SJCRH30 (cell line): Measurements from ENCODE around the gene EIF1AD. TPM values are rescaled to one million over a fixed set of nuclear protein-coding genes. Genes with fewer than 3 reads are reported as not detected.
A peak's percentile ranks its signal among the peaks of the same experiment; 100 is the strongest.

Source experiments
- DNase-seq, 2 experiments: peaks; one replicate each; pipeline ENCODE4 v3.0.0-alpha.2; 2015 to 2020
- H3K27ac ChIP-seq: fragments of 250-450 bp; sonication (Bioruptor Pico); 2 replicates; pipeline ENCODE4 v1.5.1; 2020; ENCODE audit warnings: mild to moderate bottlenecking, moderate library complexity
- H3K27me3 ChIP-seq: fragments of 250-450 bp; sonication (Bioruptor Pico); 2 replicates; pipeline ENCODE4 v1.5.1; 2020; ENCODE audit warnings: mild to moderate bottlenecking, moderate library complexity
- H3K36me3 ChIP-seq: fragments of 250-450 bp; sonication (Bioruptor Pico); 2 replicates; pipeline ENCODE4 v1.5.1; 2020; ENCODE audit warnings: mild to moderate bottlenecking, moderate library complexity
- H3K4me1 ChIP-seq: fragments of 250-450 bp; sonication (Bioruptor Pico); 2 replicates; pipeline ENCODE4 v1.5.1; 2020; ENCODE audit warnings: mild to moderate bottlenecking, moderate library complexity
- H3K4me3 ChIP-seq: fragments of 250-450 bp; sonication (Bioruptor Pico); 2 replicates; pipeline ENCODE4 v1.5.1; 2020; ENCODE audit warnings: mild to moderate bottlenecking, moderate library complexity
- H3K9me3 ChIP-seq: fragments of 250-450 bp; sonication (Bioruptor Pico); replicated peaks from 2 replicates; pipeline ENCODE4 v1.5.1; 2020; ENCODE audit warnings: mild to moderate bottlenecking, moderate library complexity
- total RNA-seq: library from RNA; depleted of rRNA; stranded (reverse); fragments of >200 nt; shearing (Covaris generic); gene quantifications from 2 replicates; pipeline ENCODE4 v1.2.3, GENCODE V29; 2014

Gene EIF1AD
- total RNA-seq, 1 experiment from 2014 or later: 55.1 TPM

DNA sequence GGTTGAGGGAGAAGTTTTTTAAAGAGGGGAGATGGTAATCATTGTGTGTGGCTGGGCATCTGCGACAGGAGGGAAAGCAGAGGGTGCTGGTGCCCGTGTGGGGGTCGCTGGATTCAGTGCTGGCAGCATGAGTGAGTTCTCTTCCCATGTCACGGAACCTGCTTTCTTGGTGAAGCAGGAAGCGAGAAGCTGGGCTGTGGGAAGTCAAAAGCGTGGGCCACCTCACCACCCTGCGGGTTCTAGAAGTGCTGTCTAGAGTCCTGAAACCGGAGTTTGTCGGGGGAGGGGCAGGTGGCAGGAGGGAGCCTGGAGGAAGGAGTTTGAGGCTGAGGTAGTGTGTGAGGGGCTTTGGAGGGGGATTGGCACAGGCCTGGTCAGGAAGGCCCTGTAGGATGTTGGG, 26.2 kb downstream of the EIF1AD start:
- Histone ChIP-seq H3K4me1 (no peaks in the 10 kb centered on the region), H3K4me3 (no peak overlapping the region), H3K27me3 (no peaks in the 10 kb centered on the region), H3K27ac (no peak overlapping the region), H3K9me3 (no peaks in the 10 kb centered on the region), H3K36me3 (peaks cover 16% of the 10 kb centered on the region)
- DNase-seq: no peak

DNA sequence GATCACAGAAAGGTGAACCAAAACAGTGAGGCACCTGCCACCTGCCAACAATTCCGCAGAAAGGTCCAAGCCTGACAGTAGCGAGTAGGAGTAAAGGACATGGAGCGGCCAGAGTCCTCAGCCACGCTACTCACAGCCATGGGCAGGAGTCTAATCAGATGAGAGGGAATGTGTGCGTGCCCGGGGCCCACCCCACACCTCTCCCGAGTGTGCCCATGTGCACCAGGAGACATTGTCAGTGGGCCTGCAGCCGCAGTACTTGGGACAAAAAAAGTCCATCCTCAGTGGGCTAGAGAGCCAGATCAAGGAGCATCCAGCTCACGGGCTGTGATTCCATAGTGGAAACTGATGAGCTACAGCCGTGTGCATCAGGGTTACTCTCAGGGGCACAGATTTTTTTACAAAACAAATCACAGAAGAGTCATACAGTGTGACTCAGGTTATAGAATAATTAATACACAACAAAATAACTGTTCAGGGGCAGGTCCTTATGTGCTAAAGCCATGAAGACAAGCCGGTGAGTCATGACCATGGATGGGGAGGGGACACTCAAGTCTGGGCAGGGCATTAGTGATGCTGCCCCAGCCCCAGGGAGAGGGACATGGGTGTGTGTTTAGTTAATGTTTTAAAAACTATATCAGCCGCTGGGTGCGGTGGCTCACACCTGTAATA, 28.4 kb downstream of the EIF1AD start:
- Histone ChIP-seq H3K9me3 (no peaks in the 10 kb centered on the region), H3K36me3 (peaks cover 15% of the 10 kb centered on the region), H3K4me1 (no peaks in the 10 kb centered on the region), H3K4me3 (no peak overlapping the region), H3K27ac (no peak overlapping the region), H3K27me3 (no peaks in the 10 kb centered on the region)
- no peak for DNase-seq

DNA sequence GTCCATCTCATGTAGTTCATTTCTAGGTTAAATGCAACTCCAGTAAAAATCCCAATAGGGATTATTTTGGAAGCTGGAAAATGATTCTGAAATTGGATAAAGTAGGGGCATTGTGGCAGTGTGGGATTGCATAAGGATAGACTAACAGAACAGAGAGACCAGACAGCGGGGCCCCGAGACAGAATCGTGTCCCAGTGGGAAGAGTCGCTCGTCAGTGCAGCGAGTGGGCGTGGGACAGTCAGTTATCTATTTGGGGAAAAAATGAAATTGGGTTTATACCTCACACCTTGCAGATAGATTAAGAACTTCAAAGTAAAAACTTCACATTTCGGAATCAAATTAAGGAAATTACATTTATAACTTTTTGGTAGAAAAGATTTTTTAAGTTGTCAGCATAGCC, 29.8 kb downstream of the EIF1AD start:
- Histone ChIP-seq H3K4me3 (no peak overlapping the region), H3K27me3 (no peaks in the 10 kb centered on the region), H3K4me1 (no peaks in the 10 kb centered on the region), H3K9me3 (no peaks in the 10 kb centered on the region), H3K36me3 (peaks cover 26% of the 10 kb centered on the region), H3K27ac (no peak overlapping the region)
- no peak for DNase-seq

DNA sequence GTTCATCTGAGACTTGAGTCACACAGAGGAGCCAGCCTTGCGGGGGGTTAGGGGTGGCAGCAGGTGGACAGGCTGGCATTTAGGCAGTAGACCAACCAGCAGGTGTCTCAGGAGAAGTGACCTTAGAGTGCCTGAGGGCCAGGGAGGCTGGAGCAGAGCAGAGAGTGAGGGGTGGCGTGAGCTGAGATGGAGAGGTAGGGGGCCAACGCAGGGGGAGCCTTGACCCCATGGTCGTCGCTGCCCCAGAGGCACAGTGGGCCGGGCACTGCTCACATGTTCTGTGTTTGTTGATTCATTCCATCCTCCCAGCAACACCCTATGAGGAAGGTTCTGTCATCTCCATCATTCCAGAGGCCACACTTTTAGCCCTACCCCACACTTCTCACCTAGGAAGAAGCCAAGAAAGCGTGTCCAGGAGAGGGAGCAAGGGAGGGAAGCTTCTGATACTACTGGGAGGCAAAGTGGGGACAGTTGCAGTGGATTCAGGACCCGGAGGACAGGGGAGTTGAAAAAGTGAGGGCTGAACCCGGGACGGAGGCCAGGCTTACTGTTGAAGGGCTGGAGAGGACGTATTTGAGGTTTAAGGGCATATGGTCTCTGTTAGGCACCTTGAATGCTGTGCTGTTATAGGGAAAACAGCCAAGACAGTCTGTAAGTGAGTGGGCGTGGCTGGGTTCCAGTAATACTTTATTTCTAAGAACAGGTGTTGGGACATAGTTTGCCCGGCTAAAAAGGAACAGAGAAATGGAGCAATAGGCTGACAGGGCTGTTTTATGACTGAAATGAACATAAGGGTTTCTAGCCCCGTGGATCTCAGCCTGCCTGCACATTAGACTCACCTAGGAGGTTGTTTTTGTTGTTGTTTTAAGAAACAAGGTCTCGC, 33.1 kb downstream of the EIF1AD start:
- H3K27me3 ChIP-seq: no peaks in the 10 kb centered on the region
- H3K9me3 ChIP-seq: no peaks in the 10 kb centered on the region
- DNase-seq: no peak
- no peaks in the 10 kb centered on the region for H3K4me1 ChIP-seq
- no peak overlapping the region for H3K27ac ChIP-seq
- no peak overlapping the region for H3K4me3 ChIP-seq
- peaks cover 54% of the 10 kb centered on the region for H3K36me3 ChIP-seq

DNA sequence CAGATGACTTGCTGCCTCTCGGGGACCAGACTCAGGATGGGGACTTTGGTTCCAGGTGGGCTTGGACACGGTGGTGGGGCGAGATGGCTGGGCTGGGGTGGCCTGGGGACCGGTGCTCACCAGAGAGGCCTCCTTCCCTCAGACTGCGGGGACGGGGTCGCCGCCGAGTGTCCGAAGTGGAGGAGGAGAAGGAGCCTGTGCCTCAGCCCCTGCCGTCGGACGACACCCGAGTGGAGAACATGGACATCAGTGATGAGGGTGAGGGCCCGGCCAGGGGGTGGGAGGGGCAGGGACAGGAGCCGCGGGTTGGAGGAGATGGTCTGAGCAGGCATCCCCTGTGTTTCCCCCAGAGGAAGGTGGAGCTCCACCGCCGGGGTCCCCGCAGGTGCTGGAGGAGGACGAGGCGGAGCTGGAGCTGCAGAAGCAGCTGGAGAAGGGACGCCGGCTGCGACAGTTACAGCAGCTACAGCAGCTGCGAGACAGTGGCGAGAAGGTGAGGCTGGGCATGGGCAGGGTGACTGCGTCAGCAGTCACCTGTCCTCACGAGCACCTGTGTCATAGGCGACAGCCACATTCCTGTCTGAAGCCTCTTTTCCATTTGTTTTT, 34.5 kb downstream of the EIF1AD start:
- Histone ChIP-seq H3K27ac (no peak overlapping the region), H3K36me3 (peaks cover 51% of the 10 kb centered on the region), H3K4me1 (peaks cover 4% of the 10 kb centered on the region), H3K27me3 (no peaks in the 10 kb centered on the region), H3K9me3 (no peaks in the 10 kb centered on the region), H3K4me3 (no peak overlapping the region)
- no peak for DNase-seq

DNA sequence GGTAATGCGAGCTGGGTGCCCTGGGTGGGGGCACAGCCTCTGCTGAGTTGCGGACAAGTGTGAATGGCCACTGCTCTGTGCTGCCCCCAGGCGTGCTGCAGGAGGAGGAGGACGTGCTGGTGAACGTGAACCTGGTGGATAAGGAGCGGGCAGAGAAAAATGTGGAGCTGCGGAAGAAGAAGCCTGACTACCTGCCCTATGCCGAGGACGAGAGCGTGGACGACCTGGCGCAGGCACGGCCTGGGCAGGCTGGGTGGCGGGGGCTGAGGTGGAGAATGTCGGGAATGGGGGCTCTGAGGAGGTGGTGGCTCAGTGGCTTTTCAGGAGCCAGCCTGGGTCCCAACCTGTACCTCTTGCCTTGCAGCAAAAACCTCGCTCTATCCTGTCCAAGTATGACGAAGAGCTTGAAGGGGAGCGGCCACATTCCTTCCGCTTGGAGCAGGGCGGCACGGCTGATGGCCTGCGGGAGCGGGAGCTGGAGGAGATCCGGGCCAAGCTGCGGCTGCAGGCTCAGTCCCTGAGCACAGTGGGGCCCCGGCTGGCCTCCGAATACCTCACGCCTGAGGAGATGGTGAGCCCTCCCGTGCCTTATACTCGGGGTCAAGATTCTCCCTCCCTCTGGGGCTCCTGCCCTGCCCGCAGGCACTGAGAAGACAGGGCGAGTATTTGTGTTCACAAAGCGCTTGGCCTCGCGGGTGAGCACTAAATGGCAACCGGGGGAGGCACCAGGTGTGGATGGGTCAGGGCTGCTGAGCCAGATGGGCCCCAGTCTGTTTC, 35.8 kb downstream of the EIF1AD start:
- Histone ChIP-seq H3K27me3 (no peaks in the 10 kb centered on the region), H3K36me3 (peaks cover 51% of the 10 kb centered on the region), H3K27ac (no peak overlapping the region), H3K9me3 (no peaks in the 10 kb centered on the region), H3K4me1 (peaks cover 6% of the 10 kb centered on the region), H3K4me3 (no peak overlapping the region)
- no peak for DNase-seq

DNA sequence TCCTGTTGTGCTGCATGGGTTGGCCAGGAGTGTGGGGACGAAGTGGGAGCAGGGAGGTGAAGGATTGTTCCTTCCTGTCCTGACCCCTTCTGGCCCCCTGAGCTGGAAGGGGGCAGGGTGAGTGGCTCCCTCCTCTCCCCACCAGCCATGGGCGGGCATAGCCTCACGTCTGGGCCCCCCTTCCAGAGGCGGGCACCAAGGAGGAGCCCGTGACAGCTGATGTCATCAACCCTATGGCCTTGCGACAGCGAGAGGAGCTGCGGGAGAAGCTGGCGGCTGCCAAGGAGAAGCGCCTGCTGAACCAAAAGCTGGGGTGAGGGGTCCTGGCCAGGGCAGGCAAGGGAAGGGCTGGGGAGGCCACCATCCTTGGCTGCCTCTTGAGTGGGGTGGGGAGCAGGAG, 37.1 kb downstream of the EIF1AD start:
- H3K9me3 ChIP-seq: no peaks in the 10 kb centered on the region
- no peak overlapping the region for H3K27ac ChIP-seq
- no peak for DNase-seq
- peaks cover 6% of the 10 kb centered on the region for H3K4me1 ChIP-seq
- peaks cover 51% of the 10 kb centered on the region for H3K36me3 ChIP-seq
- no peak overlapping the region for H3K4me3 ChIP-seq
- no peaks in the 10 kb centered on the region for H3K27me3 ChIP-seq

DNA sequence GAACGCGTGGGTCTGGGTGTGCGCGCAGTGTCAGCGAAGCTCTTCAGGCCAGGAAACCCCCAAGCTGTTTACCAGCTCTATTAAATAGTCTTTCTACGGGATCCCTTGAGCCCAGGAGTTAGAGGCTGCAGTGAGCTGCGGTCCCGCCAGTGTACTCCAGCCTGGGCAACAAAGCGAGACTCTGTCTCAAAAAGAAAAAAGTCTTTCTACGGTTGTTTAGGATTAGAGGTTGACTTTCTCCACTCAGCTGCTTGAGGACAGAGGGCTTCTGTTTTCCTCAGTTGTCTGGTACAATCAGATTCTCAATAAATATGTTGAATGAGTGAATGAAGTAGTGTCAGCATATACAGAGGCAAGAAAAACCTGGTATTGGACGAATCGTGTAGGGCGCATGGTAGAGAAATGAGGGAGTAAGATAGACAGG, 39.8 kb downstream of the EIF1AD start:
- H3K27ac ChIP-seq: no peak overlapping the region

DNA sequence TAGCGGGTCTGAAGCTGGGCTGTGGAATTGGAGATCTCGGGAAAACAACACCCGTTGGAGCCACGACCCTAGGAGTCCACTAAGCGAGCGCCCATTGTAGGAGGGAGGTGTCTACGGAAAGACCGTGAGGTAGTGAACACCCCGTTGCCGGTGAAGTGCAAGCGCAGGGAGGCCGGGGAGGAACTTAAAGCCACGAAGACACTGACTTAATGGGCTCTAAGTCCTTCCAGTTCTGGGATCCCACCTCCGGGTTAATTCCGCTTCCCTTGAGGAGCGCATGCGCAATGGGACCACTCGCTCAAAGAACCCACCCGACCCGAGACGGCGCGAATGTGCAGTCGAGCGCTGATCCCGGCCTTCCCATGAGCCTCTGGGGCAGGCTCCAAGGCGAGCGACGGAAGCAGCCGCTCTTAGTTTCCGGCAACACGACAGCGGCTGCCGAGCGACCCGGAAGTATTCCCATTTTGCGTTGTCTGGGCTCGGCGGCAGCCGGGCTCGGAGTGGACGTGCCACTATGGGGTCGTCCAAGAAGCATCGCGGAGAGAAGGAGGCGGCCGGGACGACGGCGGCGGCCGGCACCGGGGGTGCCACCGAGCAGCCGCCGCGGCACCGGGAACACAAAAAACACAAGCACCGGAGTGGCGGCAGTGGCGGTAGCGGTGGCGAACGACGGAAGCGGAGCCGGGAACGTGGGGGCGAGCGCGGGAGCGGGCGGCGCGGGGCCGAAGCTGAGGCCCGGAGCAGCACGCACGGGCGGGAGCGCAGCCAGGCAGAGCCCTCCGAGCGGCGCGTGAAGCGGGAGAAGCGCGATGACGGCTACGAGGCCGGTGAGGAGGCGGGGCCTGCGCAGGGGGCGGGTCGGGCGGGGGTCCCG, 40.5 kb downstream of the EIF1AD start, which contains the start of gene SART1:
TSS of gene SART1 (plus strand) at position 468 of the 874 bp plus-strand sequence. CDS start at position 515, 47 bp downstream.
- Histone ChIP-seq H3K27me3 (no peaks in the 10 kb centered on the region), H3K36me3 (peaks cover 23% of the 10 kb centered on the region), H3K4me1 (peaks cover 6% of the 10 kb centered on the region), H3K9me3 (no peaks in the 10 kb centered on the region), H3K27ac (peak within 1 kb of the TSS; percentile 88), H3K4me3 (peak within 1 kb of the TSS; percentile 99)
- DNase-seq: peak; percentile 99

More for the DNA sequence above, 39.8 kb downstream of the EIF1AD start:
- no peaks in the 10 kb centered on the region for H3K27me3 ChIP-seq
- H3K36me3 ChIP-seq: peaks cover 30% of the 10 kb centered on the region
- no peaks in the 10 kb centered on the region for H3K9me3 ChIP-seq
- no peak for DNase-seq
- peak overlapping the region; percentile 99 for H3K4me3 ChIP-seq
- H3K4me1 ChIP-seq: peaks cover 6% of the 10 kb centered on the region

DNA sequence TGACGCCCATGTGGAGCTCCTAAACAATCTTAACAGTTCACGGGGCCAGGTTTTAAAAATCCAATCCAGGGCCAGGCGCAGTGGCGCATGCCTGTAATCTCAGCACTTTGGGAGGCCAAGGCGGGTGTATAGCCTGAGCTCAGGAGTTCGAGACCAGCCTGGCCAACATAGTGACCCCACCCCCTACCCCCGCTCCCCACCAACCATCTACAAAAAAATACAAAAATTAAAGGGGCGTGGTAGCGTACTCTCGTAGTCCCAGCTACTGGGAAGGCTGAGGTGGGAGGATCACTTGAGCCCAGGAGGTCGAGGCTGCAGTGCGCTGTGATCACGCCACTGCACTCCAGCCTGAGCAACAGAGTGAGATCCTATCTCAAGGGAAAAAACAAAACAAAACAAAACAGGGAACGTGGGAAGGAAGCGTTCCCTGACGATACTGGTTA, 41.1 kb downstream of the EIF1AD start:
- Histone ChIP-seq H3K4me1 (peaks cover 6% of the 10 kb centered on the region), H3K4me3 (peak overlapping the region; percentile 99), H3K36me3 (peaks cover 17% of the 10 kb centered on the region), H3K27me3 (no peaks in the 10 kb centered on the region), H3K9me3 (no peaks in the 10 kb centered on the region), H3K27ac (peak overlapping the region; percentile 88)
- no peak for DNase-seq

DNA sequence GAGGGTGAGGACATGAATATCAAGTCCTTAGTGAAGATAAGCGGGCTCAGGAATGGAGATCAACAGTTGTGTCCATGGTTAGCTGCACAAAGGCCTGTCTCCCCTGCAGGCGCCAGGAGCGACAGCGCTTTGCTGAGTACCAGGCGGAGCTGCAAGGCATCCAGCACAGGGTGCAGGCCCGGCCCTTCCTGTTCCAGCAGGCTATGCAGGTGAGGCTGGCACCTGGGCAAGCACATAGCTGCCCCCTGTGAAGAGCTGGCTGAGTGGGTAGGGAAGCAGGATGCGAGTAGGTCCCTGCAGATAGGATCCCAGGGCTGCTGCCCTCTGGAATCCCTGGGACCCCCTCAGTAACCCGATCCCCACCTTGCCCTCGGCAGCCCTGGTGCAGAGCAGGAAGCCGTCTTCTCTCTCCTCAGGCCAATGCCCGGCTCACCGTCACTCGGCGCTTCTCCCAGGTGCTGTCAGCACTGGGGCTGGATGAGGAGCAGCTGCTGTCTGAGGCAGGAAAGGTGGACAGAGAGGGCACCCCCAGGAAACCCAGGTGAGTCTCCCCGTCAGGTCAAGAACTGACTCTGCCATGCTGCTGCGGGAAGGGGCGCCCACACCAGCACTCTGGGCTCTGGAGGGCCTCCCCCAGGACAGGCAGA, 43.1 kb downstream of the EIF1AD start:
- Histone ChIP-seq H3K27me3 (peaks cover 7% of the 10 kb centered on the region), H3K4me3 (no peak overlapping the region), H3K9me3 (no peaks in the 10 kb centered on the region), H3K4me1 (peaks cover 6% of the 10 kb centered on the region), H3K36me3 (0 out of 2 replicates have a peak, but pooled peaks cover 2% of the 10 kb centered on the region), H3K27ac (no peak overlapping the region)
- DNase-seq: no peak

DNA sequence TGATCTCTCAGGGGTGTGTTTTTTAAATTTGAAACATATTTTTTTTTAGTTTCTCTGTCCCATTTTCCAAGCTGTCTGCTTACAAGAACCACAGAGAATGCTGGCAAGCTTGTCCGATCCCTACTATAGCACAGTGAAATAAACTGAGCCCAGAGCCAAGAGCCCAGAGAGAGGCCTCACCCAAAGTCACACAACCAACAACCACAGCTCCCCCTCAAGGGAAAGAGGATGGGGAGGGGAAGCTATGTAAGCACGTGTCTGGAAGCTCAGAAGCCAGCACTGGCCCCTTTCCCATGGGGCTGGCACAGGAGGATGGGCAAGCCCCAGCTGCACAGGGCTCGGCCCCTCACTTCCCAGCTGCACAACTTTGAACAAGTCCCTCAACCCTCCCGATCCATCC, 43.7 kb downstream of the EIF1AD start:
- H3K4me3 ChIP-seq: no peak overlapping the region
- peaks cover 13% of the 10 kb centered on the region for H3K27me3 ChIP-seq
- peaks cover 6% of the 10 kb centered on the region for H3K4me1 ChIP-seq
- no peak for DNase-seq
- 0 out of 2 replicates have a peak, but pooled peaks cover 2% of the 10 kb centered on the region for H3K36me3 ChIP-seq
- H3K27ac ChIP-seq: no peak overlapping the region
- H3K9me3 ChIP-seq: no peaks in the 10 kb centered on the region

DNA sequence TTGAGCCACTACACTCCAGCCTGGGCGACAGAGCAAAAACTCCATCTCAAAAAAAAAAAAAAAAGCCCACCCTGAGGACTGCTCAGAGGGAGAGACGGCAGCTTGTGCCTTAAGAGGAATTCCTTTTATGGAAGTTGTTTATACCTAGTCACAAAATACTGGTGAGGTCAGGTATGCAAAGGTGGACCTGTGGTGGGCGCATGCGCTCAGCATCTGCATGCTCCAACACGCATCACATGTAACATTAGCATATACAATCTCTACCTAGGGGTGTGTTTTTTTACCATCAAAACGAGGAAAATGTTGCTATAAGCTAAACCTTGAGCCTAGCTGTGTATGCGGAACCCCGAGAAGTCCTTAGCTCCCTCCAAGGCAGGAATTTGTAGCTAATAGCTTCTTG, 47.2 kb downstream of the EIF1AD start:
- no peak for DNase-seq
- H3K4me1 ChIP-seq: no peaks in the 10 kb centered on the region
- H3K27ac ChIP-seq: no peak overlapping the region
- H3K27me3 ChIP-seq: peaks cover 24% of the 10 kb centered on the region
- H3K36me3 ChIP-seq: no peaks in the 10 kb centered on the region
- H3K9me3 ChIP-seq: no peaks in the 10 kb centered on the region
- no peak overlapping the region for H3K4me3 ChIP-seq
